CD14-positive monocyte (primary cell): ENCODE measurements around the gene RPS2. TPM values are rescaled to one million over a fixed set of nuclear protein-coding genes. Genes with fewer than 3 reads are reported as not detected.
A peak's percentile ranks its signal among the peaks of the same experiment; 100 is the strongest.

Source experiments
- DNase-seq, 3 donors: peaks; one replicate each; pipeline ENCODE4 v3.0.0-alpha.2; 2011 to 2022
- H2AFZ ChIP-seq: 2 replicates; pipeline ENCODE4 v1.6.0; 2012; ENCODE audit warnings: mild to moderate bottlenecking, low read depth, low read length, inconsistent platforms; ENCODE audit not compliant: insufficient read depth, poor library complexity, severe bottlenecking
- H3K27ac ChIP-seq, 2 donors: 1 replicate in 1 of 2; 2 replicates in 1 of 2; pipeline ENCODE4 v1.5.1; 2012 to 2013; ENCODE audit warnings: low read length in 2 of 2, control low read depth in 1 of 2, inconsistent platforms in 1 of 2, low read depth in 1 of 2, mild to moderate bottlenecking in 1 of 2
- H3K27me3 ChIP-seq, 2 donors: one replicate each; pipeline versions ENCODE4 v1.6.0 to v1.6.1; 2011 to 2013; ENCODE audit warnings: low read length in 2 of 2; ENCODE audit not compliant: control insufficient read depth in 2 of 2, insufficient read depth in 2 of 2
- H3K36me3 ChIP-seq, 2 donors: replicated peaks in 1 of 2; 1 replicate in 1 of 2; 2 replicates in 1 of 2; pipeline versions ENCODE4 v1.5.1 to v1.6.1; 2012 to 2013; ENCODE audit warnings: low read length in 2 of 2, control low read depth in 1 of 2, inconsistent platforms in 1 of 2, mild to moderate bottlenecking in 1 of 2; ENCODE audit not compliant: insufficient read depth in 2 of 2, control insufficient read depth in 1 of 2
- H3K4me1 ChIP-seq, 2 donors: 1 replicate in 1 of 2; 2 replicates in 1 of 2; pipeline versions ENCODE4 v1.5.1 to v1.6.1; 2012 to 2013; ENCODE audit warnings: low read length in 2 of 2, control low read depth in 1 of 2, inconsistent platforms in 1 of 2, mild to moderate bottlenecking in 1 of 2, moderate library complexity in 1 of 2; ENCODE audit not compliant: insufficient read depth in 2 of 2, control insufficient read depth in 1 of 2
- H3K4me2 ChIP-seq: replicated peaks from 2 replicates; pipeline ENCODE3; 2012; ENCODE audit warnings: low read length, moderate library complexity, mild to moderate bottlenecking; ENCODE audit not compliant: poor library complexity, severe bottlenecking; ENCODE audit errors: extremely low read depth
- H3K4me3 ChIP-seq, 3 experiments: fragments of 200-600 bp in 1 of 3; sonication (generic) in 1 of 3; replicated peaks in 1 of 3; 1 replicate in 2 of 3; 2 replicates in 1 of 3; pipeline ENCODE4 v1.5.1; 2011 to 2013; ENCODE audit warnings: low read length in 3 of 3, mild to moderate bottlenecking in 3 of 3, control low read depth in 2 of 3, low read depth in 2 of 3, inconsistent platforms in 1 of 3, moderate library complexity in 1 of 3
- H3K79me2 ChIP-seq: 2 replicates; pipeline ENCODE4 v1.6.0; 2012; ENCODE audit warnings: mild to moderate bottlenecking, control low read depth, inconsistent platforms, low read length, moderate library complexity; ENCODE audit not compliant: insufficient read depth
- H3K9ac ChIP-seq: 2 replicates; pipeline ENCODE4 v1.6.0; 2017; ENCODE audit warnings: low read length, mild to moderate bottlenecking; ENCODE audit not compliant: insufficient read depth, poor library complexity, severe bottlenecking
- H3K9me3 ChIP-seq, 2 donors: replicated peaks in 1 of 2; 1 replicate in 1 of 2; 2 replicates in 1 of 2; pipeline versions ENCODE4 v1.5.1 to v1.6.1; 2012 to 2013; ENCODE audit warnings: low read length in 2 of 2, control low read depth in 1 of 2; ENCODE audit not compliant: control insufficient read depth in 1 of 2, insufficient read depth in 1 of 2
- H4K20me1 ChIP-seq: 2 replicates; pipeline ENCODE4 v1.6.0; 2012; ENCODE audit warnings: mild to moderate bottlenecking, low read length, control low read depth, moderate library complexity; ENCODE audit not compliant: insufficient read depth
- H3K27ac Mint-ChIP-seq, 7 donors: one replicate each; pipeline ENCODE4 v1.8.0; 2020; ENCODE audit warnings: mild to moderate bottlenecking in 7 of 7, mixed read lengths in 7 of 7, moderate library complexity in 6 of 7, inconsistent platforms in 2 of 7
- H3K27me3 Mint-ChIP-seq, 3 donors: one replicate each; pipeline ENCODE4 v1.8.0; 2021 to 2022; ENCODE audit warnings: low read depth in 3 of 3, mild to moderate bottlenecking in 3 of 3, mixed read lengths in 3 of 3, moderate library complexity in 3 of 3, inconsistent platforms in 1 of 3
- H3K36me3 Mint-ChIP-seq, 2 donors: one replicate each; pipeline ENCODE4 v1.8.0; 2020; ENCODE audit warnings: mixed read lengths in 2 of 2, inconsistent platforms in 1 of 2, mild to moderate bottlenecking in 1 of 2
- H3K4me1 Mint-ChIP-seq: one replicate; pipeline ENCODE4 v1.8.0; 2020; ENCODE audit warnings: mild to moderate bottlenecking, mixed read lengths
- H3K4me3 Mint-ChIP-seq, 2 donors: one replicate each; pipeline ENCODE4 v1.8.0; 2020; ENCODE audit warnings: mild to moderate bottlenecking in 2 of 2, mixed read lengths in 2 of 2, moderate library complexity in 1 of 2
- H3K9me3 Mint-ChIP-seq, 7 donors: one replicate each; pipeline ENCODE4 v1.8.0; 2020 to 2022; ENCODE audit warnings: mixed read lengths in 7 of 7, mild to moderate bottlenecking in 6 of 7, moderate library complexity in 6 of 7, inconsistent platforms in 2 of 7
- CTCF ChIP-seq: fragments of 200-600 bp; IDR thresholded peaks from one replicate; pipeline ENCODE4 v1.8.0; 2022; ENCODE audit warnings: antibody characterized with exemption, mild to moderate bottlenecking
- WGBS: methylation state at CpG from one replicate; pipeline ENCODE4 v1.1.5; 2013; ENCODE audit warnings: missing lambda C conversion rate; ENCODE audit not compliant: insufficient coverage; 5-methylcytosine and 5-hydroxymethylcytosine counted together
- intact Hi-C, 2 donors: fragments of 100-400 bp; cut with micrococcal nuclease; formaldehyde crosslinking; loops; one replicate each; pipeline versions ENCODE4 v1.15.0 to v1.15.1; 2023
- polyA plus RNA-seq, 3 donors: library from polyadenylated mRNA; depleted of rRNA in 1 of 3; unstranded in 2 of 3; stranded (reverse) in 1 of 3; fragments of 300-500 nt in 2 of 3; fragments of >200 nt in 1 of 3; fragmentation: Illumina TruSeq in 2 of 3; gene quantifications; 1 replicate in 2 of 3; 2 replicates in 1 of 3; pipeline ENCODE4 v1.2.3, GENCODE V29; 2012 to 2021

The RPS2 gene
- polyA plus RNA-seq, 3 donors: 1,849 to 2,136 (median 1,893) TPM

- TF ChIP-seq CTCF: no peak
- Histone ChIP-seq H3K9me3 (peaks cover 7 to 8% of the 10 kb centered on the region in 2 donors), H3K27ac (no peak overlapping the region), H3K4me2 (peak overlapping the region; percentile 34), H2AFZ (no peak overlapping the region), H3K79me2 (no peaks in the 10 kb centered on the region), H3K4me3 (no peak overlapping the region), H3K27me3 (peaks cover 20 to 33% of the 10 kb centered on the region in 2 donors), H4K20me1 (peaks cover 2% of the 10 kb centered on the region), H3K4me1 (peaks cover 23% of the 10 kb centered on the region in 2 donors), H3K9ac (no peak overlapping the region), H3K36me3 (peaks cover 12 to 18% of the 10 kb centered on the region in 2 donors)
- Mint-ChIP-seq H3K4me3 (no peak overlapping the region), H3K4me1 (peaks cover 20% of the 10 kb centered on the region), H3K9me3 (peaks cover 0 to 16% (median 11%) of the 10 kb centered on the region in 7 donors), H3K27me3 (peaks cover 35 to 52% (median 42%) of the 10 kb centered on the region in 3 donors), H3K36me3 (peaks cover 25 to 26% of the 10 kb centered on the region in 2 donors), H3K27ac (no peak overlapping the region)
- 3% methylated on average over 11 of the region's 25 CpGs for WGBS
- no peak for DNase-seq
- intact Hi-C loops: no loop called here
These were observed 25.4 kb upstream of the RPS2 start for GRCh38 chr16:1990101-1990350.

- Mint-ChIP-seq H3K9me3 (peaks cover 0 to 16% (median 11%) of the 10 kb centered on the region in 7 donors), H3K4me3 (peak within 1 kb of the TSS; percentile 27 to 79), H3K36me3 (peaks cover 25 to 28% of the 10 kb centered on the region in 2 donors), H3K27ac (peak within 1 kb of the TSS in 2 of 7 donors; percentile 56 to 69), H3K4me1 (peaks cover 26% of the 10 kb centered on the region), H3K27me3 (peaks cover 35 to 52% (median 45%) of the 10 kb centered on the region in 3 donors)
- intact Hi-C loops: no loop called here
- Histone ChIP-seq H3K36me3 (peaks cover 12 to 18% of the 10 kb centered on the region in 2 donors), H3K27me3 (peaks cover 20 to 33% of the 10 kb centered on the region in 2 donors), H3K9ac (peak within 1 kb of the TSS; percentile 19), H3K4me3 (peak within 1 kb of the TSS in 1 of 3 experiments; percentile 17), H3K79me2 (no peaks in the 10 kb centered on the region), H3K4me1 (peaks cover 28 to 29% of the 10 kb centered on the region in 2 donors), H3K4me2 (peak within 1 kb of the TSS; percentile 34), H3K27ac (no peak within 1 kb of the TSS), H4K20me1 (peaks cover 7% of the 10 kb centered on the region), H2AFZ (peak within 1 kb of the TSS; percentile 54), H3K9me3 (peaks cover 7 to 8% of the 10 kb centered on the region in 2 donors)
- no peak for TF ChIP-seq CTCF
- WGBS: 9% methylated on average over 55 of the region's 67 CpGs
- DNase-seq: no peak
These were observed 24.8 kb upstream of the RPS2 start, which contains the start of gene SYNGR3 for GRCh38 chr16:1989209-1990100. Gene SYNGR3, plus strand, starts transcription at chr16:1989970. Its CDS starts 133 bp downstream, at chr16:1990103.
